OCI-LY1 (cell line): ENCODE results near the gene DBNL.

Experiments used
- H2AFZ ChIP-seq: fragments of 200-600 bp; sonication (generic), shearing (Covaris generic); 2 replicates; pipeline ENCODE4 v1.6.0; 2014; ENCODE audit warnings: antibody characterized with exemption, mild to moderate bottlenecking, low read length
- H3F3A ChIP-seq: fragments of 200-600 bp; sonication (generic), shearing (Covaris generic); 2 replicates; pipeline ENCODE4 v1.6.0; 2014; ENCODE audit warnings: mild to moderate bottlenecking, antibody characterized with exemption, low read length, moderate library complexity; ENCODE audit not compliant: insufficient read depth
- H3K27ac ChIP-seq: fragments of 200-600 bp; sonication (generic); 2 replicates; pipeline ENCODE4 v1.5.1; 2014; ENCODE audit warnings: low read length, mixed run types, mild to moderate bottlenecking, low read depth; ENCODE audit not compliant: poor library complexity, severe bottlenecking
- H3K27me3 ChIP-seq: fragments of 200-600 bp; sonication (generic); 2 replicates; pipeline ENCODE4 v1.6.0; 2014; ENCODE audit warnings: antibody characterized with exemption, mild to moderate bottlenecking, low read length, moderate library complexity; ENCODE audit not compliant: insufficient read depth
- H3K36me3 ChIP-seq: fragments of 200-600 bp; sonication (generic); 2 replicates; pipeline ENCODE4 v1.6.1; 2014; ENCODE audit warnings: mild to moderate bottlenecking, antibody characterized with exemption, low read length, moderate library complexity, mixed read lengths; ENCODE audit not compliant: insufficient read depth
- H3K4me1 ChIP-seq: fragments of 200-600 bp; sonication (generic); 2 replicates; pipeline ENCODE4 v1.5.1; 2014; ENCODE audit warnings: mild to moderate bottlenecking, low read length, moderate library complexity; ENCODE audit not compliant: insufficient read depth, severe bottlenecking
- H3K4me2 ChIP-seq: fragments of 200-600 bp; sonication (generic), shearing (Covaris generic); 2 replicates; pipeline ENCODE4 v1.6.1; 2014; ENCODE audit warnings: low read length
- H3K4me3 ChIP-seq: fragments of 200-600 bp; sonication (generic); 2 replicates; pipeline ENCODE4 v1.5.1; 2014; ENCODE audit warnings: low read length, low read depth, mild to moderate bottlenecking, mixed read lengths; ENCODE audit not compliant: poor library complexity, severe bottlenecking
- H3K79me2 ChIP-seq: fragments of 200-600 bp; shearing (Covaris generic); 2 replicates; pipeline ENCODE4 v1.6.1; 2016; ENCODE audit warnings: mixed run types, low read length, mixed read lengths; ENCODE audit not compliant: insufficient read depth
- H3K9ac ChIP-seq: fragments of 200-600 bp; sonication (generic), shearing (Covaris generic); 2 replicates; pipeline ENCODE4 v1.6.1; 2014; ENCODE audit warnings: mild to moderate bottlenecking, low read length, mixed read lengths
- H3K9me2 ChIP-seq: fragments of 200-600 bp; sonication (generic), shearing (Covaris generic); 2 replicates; pipeline ENCODE4 v1.6.1; 2014; ENCODE audit warnings: low read depth, mild to moderate bottlenecking, low read length, mixed read lengths
- H3K9me3 ChIP-seq: fragments of 200-600 bp; shearing (Covaris generic); 2 replicates; pipeline ENCODE4 v1.6.1; 2014; ENCODE audit warnings: low read length, mixed read lengths
- H4K20me1 ChIP-seq: fragments of 200-600 bp; sonication (generic), shearing (Covaris generic); 2 replicates; pipeline ENCODE4 v1.6.0; 2016; ENCODE audit warnings: mild to moderate bottlenecking, low read length; ENCODE audit not compliant: insufficient read depth
- EZH2 ChIP-seq: fragments of 200-600 bp; sonication (generic), shearing (Covaris generic); IDR thresholded peaks from 2 replicates; pipeline ENCODE4 v1.8.0; 2017; ENCODE audit warnings: borderline replicate concordance, mixed run types, mild to moderate bottlenecking, antibody characterized with exemption, low read length, moderate library complexity, mixed read lengths
- TF ChIP-seq, protein P1 (sequence below): fragments of 200-600 bp; sonication (generic), shearing (Covaris generic); IDR thresholded peaks from 2 replicates; pipeline ENCODE4 v1.5.1; 2017; ENCODE audit warnings: mild to moderate bottlenecking, antibody characterized with exemption, low read length, moderate library complexity, mixed read lengths

DBNL gene

DNA sequence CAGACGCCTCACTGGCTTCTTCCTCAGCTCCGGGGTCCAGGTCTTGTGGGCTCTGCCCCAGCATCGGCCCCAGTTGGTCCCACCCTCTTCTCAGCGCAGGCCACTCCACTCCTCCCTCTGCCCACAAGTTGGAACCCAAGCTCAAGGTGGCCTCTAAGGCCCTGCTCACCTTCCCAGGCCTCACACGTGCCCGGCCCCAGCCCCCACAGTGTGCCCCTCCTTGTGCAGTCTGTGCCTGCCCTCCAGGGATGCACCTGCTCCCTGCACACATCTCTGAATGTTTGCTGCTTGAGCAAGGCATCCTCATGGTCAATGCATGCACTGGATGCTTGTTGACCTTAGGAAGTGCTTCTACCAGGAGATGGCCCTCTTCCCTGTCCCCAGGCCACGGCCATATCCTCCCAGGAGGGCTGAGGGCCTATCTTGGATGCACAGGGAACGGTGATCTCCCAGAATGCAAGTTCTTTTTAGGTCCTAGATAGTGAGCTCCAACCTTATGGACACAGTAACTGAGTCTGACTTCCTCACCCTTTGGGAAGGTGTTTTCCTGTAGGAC lies 51.9 kb downstream of the DBNL start:
- peaks cover 92% of the 10 kb centered on the region for H3K4me1 ChIP-seq
- H2AFZ ChIP-seq: no peak overlapping the region
- TF ChIP-seq, protein P1, sequence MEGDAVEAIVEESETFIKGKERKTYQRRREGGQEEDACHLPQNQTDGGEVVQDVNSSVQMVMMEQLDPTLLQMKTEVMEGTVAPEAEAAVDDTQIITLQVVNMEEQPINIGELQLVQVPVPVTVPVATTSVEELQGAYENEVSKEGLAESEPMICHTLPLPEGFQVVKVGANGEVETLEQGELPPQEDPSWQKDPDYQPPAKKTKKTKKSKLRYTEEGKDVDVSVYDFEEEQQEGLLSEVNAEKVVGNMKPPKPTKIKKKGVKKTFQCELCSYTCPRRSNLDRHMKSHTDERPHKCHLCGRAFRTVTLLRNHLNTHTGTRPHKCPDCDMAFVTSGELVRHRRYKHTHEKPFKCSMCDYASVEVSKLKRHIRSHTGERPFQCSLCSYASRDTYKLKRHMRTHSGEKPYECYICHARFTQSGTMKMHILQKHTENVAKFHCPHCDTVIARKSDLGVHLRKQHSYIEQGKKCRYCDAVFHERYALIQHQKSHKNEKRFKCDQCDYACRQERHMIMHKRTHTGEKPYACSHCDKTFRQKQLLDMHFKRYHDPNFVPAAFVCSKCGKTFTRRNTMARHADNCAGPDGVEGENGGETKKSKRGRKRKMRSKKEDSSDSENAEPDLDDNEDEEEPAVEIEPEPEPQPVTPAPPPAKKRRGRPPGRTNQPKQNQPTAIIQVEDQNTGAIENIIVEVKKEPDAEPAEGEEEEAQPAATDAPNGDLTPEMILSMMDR: no peak; the same call in 1 of the 2 replicates
- no peak for TF ChIP-seq EZH2
- H3K79me2 ChIP-seq: no peaks in the 10 kb centered on the region
- peak overlapping the region; percentile 96 for H3K27ac ChIP-seq
- peaks cover 12% of the 10 kb centered on the region; the same call in 1 of the 2 replicates for H3F3A ChIP-seq
- H3K9me3 ChIP-seq: no peaks in the 10 kb centered on the region
- no peak overlapping the region for H3K4me3 ChIP-seq
- H3K4me2 ChIP-seq: peak overlapping the region; percentile 44
- no peaks in the 10 kb centered on the region for H3K36me3 ChIP-seq
- H3K9me2 ChIP-seq: no peaks in the 10 kb centered on the region
- H4K20me1 ChIP-seq: no peaks in the 10 kb centered on the region
- no peaks in the 10 kb centered on the region for H3K27me3 ChIP-seq
- H3K9ac ChIP-seq: peak overlapping the region; percentile 61

DNA sequence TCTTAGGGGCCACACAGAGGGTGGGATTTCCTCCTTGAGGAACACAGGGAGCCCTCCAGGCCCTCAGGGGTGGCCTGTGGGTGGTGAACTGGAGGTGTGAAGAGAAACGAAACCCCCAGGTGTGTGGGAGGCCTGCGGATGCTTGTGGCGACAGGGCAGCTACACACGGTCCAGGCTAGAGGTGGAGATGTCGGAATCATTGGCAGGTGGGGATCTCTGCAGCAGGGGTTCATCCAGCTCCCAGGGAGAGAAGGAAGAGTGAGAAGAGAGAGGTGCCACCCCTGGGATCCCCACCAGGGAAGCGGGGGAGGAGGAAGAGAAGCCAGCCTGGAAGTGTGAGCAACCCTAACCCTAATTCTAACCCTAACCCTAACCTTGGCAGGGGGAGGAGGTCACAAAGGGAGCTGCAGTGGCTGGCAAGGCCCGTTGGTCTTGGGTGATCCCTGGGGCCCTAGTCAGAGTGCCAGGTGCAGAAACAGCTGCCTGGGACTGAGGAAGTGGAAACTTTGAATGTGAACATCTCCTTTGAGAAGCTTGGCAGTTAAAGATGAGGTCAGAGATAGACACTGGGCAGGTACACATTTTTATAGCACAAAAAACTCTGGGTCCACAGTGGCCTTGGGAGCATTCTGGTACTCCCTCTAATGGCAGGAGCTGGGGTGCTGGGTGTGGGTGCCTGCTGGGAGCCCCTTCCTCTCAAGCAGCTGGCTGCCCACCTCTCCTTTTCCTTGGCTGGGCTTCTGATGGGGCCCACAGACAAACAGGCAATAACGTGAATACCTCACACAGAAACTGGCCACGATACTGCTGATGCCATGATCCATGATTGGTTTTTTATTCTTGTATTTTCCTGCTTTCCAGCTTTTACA lies 52.8 kb downstream of the DBNL start:
- Histone ChIP-seq H3K9ac (peak overlapping the region; percentile 62), H3K36me3 (no peaks in the 10 kb centered on the region), H4K20me1 (no peaks in the 10 kb centered on the region), H3K9me3 (no peaks in the 10 kb centered on the region), H2AFZ (no peak overlapping the region), H3K79me2 (no peaks in the 10 kb centered on the region), H3K4me3 (no peak overlapping the region), H3K4me2 (peak overlapping the region; percentile 44), H3K9me2 (no peaks in the 10 kb centered on the region), H3K4me1 (peaks cover 98% of the 10 kb centered on the region), H3F3A (peaks cover 15% of the 10 kb centered on the region; the same call in 1 of the 2 replicates), H3K27me3 (no peaks in the 10 kb centered on the region), H3K27ac (peak overlapping the region; percentile 96)
- TF ChIP-seq, protein P1: peak; percentile 36
- no peak for TF ChIP-seq EZH2

DNA sequence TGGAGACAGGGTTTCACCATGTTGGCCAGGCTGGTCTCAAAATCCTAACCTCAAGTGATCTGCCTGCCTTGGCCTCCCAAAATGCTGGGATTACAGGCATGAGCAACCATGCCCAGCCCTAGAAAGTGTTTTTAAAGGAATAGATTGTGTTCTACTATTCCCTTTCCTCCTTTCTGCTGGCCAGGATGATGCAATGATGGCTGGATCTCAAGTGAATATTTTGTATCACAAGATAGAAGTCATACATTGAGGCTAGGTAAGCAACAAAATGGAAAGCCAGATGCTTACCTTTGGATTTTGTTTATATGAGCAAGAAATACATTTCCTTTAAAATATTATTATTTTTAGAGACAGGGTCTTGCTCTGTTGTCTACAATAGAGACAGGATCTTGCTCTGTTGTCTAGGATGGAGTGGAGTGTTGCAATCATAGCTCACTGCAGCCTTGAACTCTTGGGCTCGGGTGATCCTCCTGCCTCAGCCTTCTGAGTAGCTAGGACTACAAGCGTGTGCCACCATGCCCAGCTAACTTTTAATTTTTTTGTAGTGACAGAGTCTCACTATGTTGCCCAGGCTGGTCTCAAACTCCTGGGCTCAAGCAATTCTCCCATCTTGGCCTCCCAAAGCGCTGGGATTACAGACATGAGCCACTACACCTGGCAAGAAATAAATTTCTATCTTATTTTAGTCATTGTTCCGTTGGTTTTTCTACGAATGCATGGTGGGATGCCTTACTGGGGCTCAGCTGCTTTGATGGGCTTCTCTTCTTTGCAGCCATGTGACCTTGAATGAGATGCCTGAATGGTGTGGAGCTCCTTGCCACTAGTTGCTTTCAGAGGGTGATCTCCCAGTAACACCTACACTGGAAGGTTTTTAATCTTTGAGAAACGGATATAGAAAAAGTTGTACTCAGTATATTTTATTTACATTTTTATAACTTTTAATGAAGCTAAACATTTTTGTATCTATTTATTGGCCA lies 53.9 kb downstream of the DBNL start:
- TF ChIP-seq EZH2: no peak
- TF ChIP-seq, protein P1: no peak
- H3K9me3 ChIP-seq: no peaks in the 10 kb centered on the region
- H4K20me1 ChIP-seq: no peaks in the 10 kb centered on the region
- H3K79me2 ChIP-seq: no peaks in the 10 kb centered on the region
- H2AFZ ChIP-seq: no peak overlapping the region
- no peak overlapping the region for H3K4me3 ChIP-seq
- H3K27me3 ChIP-seq: no peaks in the 10 kb centered on the region
- H3F3A ChIP-seq: peaks cover 16% of the 10 kb centered on the region; the same call in 1 of the 2 replicates
- peak overlapping the region; percentile 96 for H3K27ac ChIP-seq
- no peaks in the 10 kb centered on the region for H3K9me2 ChIP-seq
- peaks cover 93% of the 10 kb centered on the region for H3K4me1 ChIP-seq
- peak overlapping the region; percentile 44 for H3K4me2 ChIP-seq
- H3K9ac ChIP-seq: peak overlapping the region; percentile 62
- no peaks in the 10 kb centered on the region for H3K36me3 ChIP-seq
